T-cell (primary cell): ENCODE results near the gene GTF3C5. TPM values are rescaled to one million over a fixed set of nuclear protein-coding genes. Genes with fewer than 3 reads are reported as not detected.
"Not testable (repeated sequence)": the region's sequence is repeated elsewhere in the genome, so short reads cannot be mapped to it uniquely, and the experiment has no call there.

Experiments
- ATAC-seq, 4 experiments: fragments of 200-7000 bp in 3 of 4; fragments of 150-1000 bp in 1 of 4; cut with Tn5 transposase; replicated peaks in 1 of 4; 1 replicate in 3 of 4; 2 replicates in 1 of 4; pipeline ENCODE4 v1.10.0; 2021; ENCODE audit warnings: moderate library complexity in 3 of 4, mild to moderate bottlenecking in 2 of 4, moderate number of reproducible peaks in 1 of 4
- CTCF ChIA-PET, 2 donors: fragments of 300-600 bp; sonication (Branson Sonifier 250); formaldehyde crosslinking; loops; one replicate each; lab custom pipeline; 2022; ENCODE audit warnings: antibody characterized with exemption in 2 of 2; lab: Charles Lee
- POLR2A ChIA-PET, 2 donors: fragments of 300-600 bp; sonication (Branson Sonifier 250); formaldehyde crosslinking; loops; one replicate each; lab custom pipeline; 2022; ENCODE audit warnings: antibody characterized with exemption in 2 of 2; lab: Charles Lee
- DNase-seq, 35 experiments: peaks; one replicate each; pipeline versions ENCODE4 v3.0.0 to v3.0.0-alpha.2; 2013 to 2023
- H3K27ac ChIP-seq: one replicate; pipeline ENCODE4 v1.5.1; 2013; ENCODE audit warnings: low read length
- H3K27me3 ChIP-seq, 2 experiments: replicated peaks in 1 of 2; 1 replicate in 1 of 2; 2 replicates in 1 of 2; pipeline versions ENCODE4 v1.6.1 to v1.7.0; 2013; ENCODE audit warnings: low read length in 1 of 2, mixed read lengths in 1 of 2; ENCODE audit not compliant: control insufficient read depth in 2 of 2, insufficient read depth in 2 of 2; ENCODE audit errors: extremely low read depth in 1 of 2
- H3K36me3 ChIP-seq, 2 donors: 1 replicate in 1 of 2; 2 replicates in 1 of 2; pipeline versions ENCODE4 v1.6.1 to v1.7.0; 2013; ENCODE audit warnings: low read length in 1 of 2; ENCODE audit not compliant: control insufficient read depth in 2 of 2, insufficient read depth in 1 of 2; ENCODE audit errors: extremely low read depth in 1 of 2
- H3K4me1 ChIP-seq, 2 experiments: 1 replicate in 1 of 2; 2 replicates in 1 of 2; pipeline versions ENCODE4 v1.6.1 to v1.7.0; 2013; ENCODE audit warnings: low read length in 2 of 2, mixed read lengths in 1 of 2; ENCODE audit not compliant: insufficient read depth in 2 of 2, control insufficient read depth in 1 of 2; ENCODE audit errors: extremely low read depth in 1 of 2
- H3K4me3 ChIP-seq, 2 donors: 1 replicate in 1 of 2; 2 replicates in 1 of 2; pipeline versions ENCODE4 v1.5.1 to v1.7.0; 2013; ENCODE audit warnings: mild to moderate bottlenecking in 2 of 2, low read length in 1 of 2, moderate library complexity in 1 of 2; ENCODE audit not compliant: control insufficient read depth in 1 of 2; ENCODE audit errors: extremely low read depth in 1 of 2
- H3K9me3 ChIP-seq: 2 replicates; pipeline ENCODE4 v1.7.0; 2013
- H3K27ac Mint-ChIP-seq, 2 donors: one replicate each; pipeline ENCODE4 v1.8.0; 2020 to 2021; ENCODE audit warnings: mild to moderate bottlenecking in 2 of 2, mixed read lengths in 2 of 2
- H3K27me3 Mint-ChIP-seq, 2 donors: one replicate each; pipeline ENCODE4 v1.8.0; 2021 to 2022; ENCODE audit warnings: mixed read lengths in 2 of 2
- H3K36me3 Mint-ChIP-seq: one replicate; pipeline ENCODE4 v1.8.0; 2021; ENCODE audit warnings: mixed read lengths
- H3K4me1 Mint-ChIP-seq, 3 donors: one replicate each; pipeline ENCODE4 v1.8.0; 2020 to 2022; ENCODE audit warnings: mixed read lengths in 3 of 3, mild to moderate bottlenecking in 1 of 3
- H3K4me3 Mint-ChIP-seq, 3 donors: one replicate each; pipeline ENCODE4 v1.8.0; 2020 to 2022; ENCODE audit warnings: mild to moderate bottlenecking in 3 of 3, mixed read lengths in 3 of 3, moderate library complexity in 3 of 3
- H3K9me3 Mint-ChIP-seq, 3 donors: one replicate each; pipeline ENCODE4 v1.8.0; 2020 to 2022; ENCODE audit warnings: mixed read lengths in 3 of 3
- WGBS: methylation state at CpG from one replicate; pipeline ENCODE4 v1.1.5; 2013; ENCODE audit warnings: missing lambda C conversion rate; ENCODE audit not compliant: insufficient coverage; 5-methylcytosine and 5-hydroxymethylcytosine counted together
- total RNA-seq, 35 experiments: library from RNA in 6 of 35; stranded (reverse) in 6 of 35; fragments of 120-200 nt in 1 of 35; gene quantifications; one replicate each; pipeline versions ENCODE4 v1.2.1 to v1.2.4 and lab custom pipeline; 2013 to 2026

Gene GTF3C5
- total RNA-seq, 5 donors from 2014 or later (not counting 1 experiment from before 2014, with no cell fraction given) = 46.6 to 91.2 (median 80.0) TPM

- POLR2A ChIA-PET = no interaction called here
- whole genome bisulfite sequencing = 90% methylated on average over 5 of the region's 10 CpGs
- no peaks in the 10 kb centered on the region for H3K4me1 Mint-ChIP-seq
- Histone ChIP-seq H3K27ac (no peak overlapping the region), H3K4me3 (no peak overlapping the region), H3K27me3 (no peaks in the 10 kb centered on the region), H3K36me3 (no peaks in the 10 kb centered on the region), H3K4me1 (no peaks in the 10 kb centered on the region), H3K9me3 (no peaks in the 10 kb centered on the region)
- no peak for DNase-seq
- H3K4me3 Mint-ChIP-seq = no peak overlapping the region
- no peaks in the 10 kb centered on the region for H3K9me3 Mint-ChIP-seq
- H3K36me3 Mint-ChIP-seq = no peaks in the 10 kb centered on the region
- CTCF ChIA-PET = no interaction called here
- no peak overlapping the region for H3K27ac Mint-ChIP-seq
- ATAC-seq = no peak
- H3K27me3 Mint-ChIP-seq = no peaks in the 10 kb centered on the region
These were observed 57.5 kb downstream of the GTF3C5 start for GRCh38 chr9:133088146-133088750.

GRCh38 chr9:133088756-133089155 is 58.0 kb downstream of the GTF3C5 start:
- H3K4me1 ChIP-seq = no peaks in the 10 kb centered on the region
- H3K36me3 ChIP-seq = no peaks in the 10 kb centered on the region
- no peak for ATAC-seq
- DNase-seq = no peak
- ChIA-PET POLR2A (no interaction called here), CTCF (no interaction called here)
- Mint-ChIP-seq H3K4me1 (no peaks in the 10 kb centered on the region), H3K9me3 (no peaks in the 10 kb centered on the region), H3K36me3 (no peaks in the 10 kb centered on the region), H3K27ac (no peak overlapping the region), H3K27me3 (no peaks in the 10 kb centered on the region), H3K4me3 (no peak overlapping the region)
- H3K27ac ChIP-seq = no peak overlapping the region
- no peak overlapping the region for H3K4me3 ChIP-seq
- H3K27me3 ChIP-seq = no peaks in the 10 kb centered on the region
- WGBS = 86% methylated on average over 6 of the region's 7 CpGs
- H3K9me3 ChIP-seq = no peaks in the 10 kb centered on the region

DNA sequence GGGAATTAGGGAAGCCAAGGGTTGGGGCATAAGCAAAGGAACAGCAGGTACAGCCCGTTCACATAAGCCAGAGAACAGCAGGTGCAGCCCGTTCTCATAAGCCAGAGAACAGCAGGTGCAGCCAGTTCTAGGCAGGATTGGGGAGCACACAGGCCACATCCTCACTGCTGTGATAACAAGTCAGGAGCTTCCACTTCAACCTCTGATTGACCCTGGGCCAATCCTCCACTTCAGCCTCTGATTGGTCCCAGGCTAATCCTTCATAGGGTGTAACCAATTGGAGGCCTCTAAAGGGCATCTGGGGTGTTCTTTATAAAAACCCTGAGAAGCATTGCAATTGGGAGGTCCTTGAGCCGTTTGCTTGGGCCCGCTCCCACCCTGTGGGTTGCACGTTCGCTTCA is 58.5 kb downstream of the GTF3C5 start:
- H3K4me3 Mint-ChIP-seq = no peak overlapping the region
- ATAC-seq (no peak), DNase-seq (no peak)
- ChIA-PET CTCF (interaction anchor here in 1 of 2 donors (0.6 kb wide), 2 partner anchors 56 to 83 kb away, joined by 3 to 4 read pairs; no protein-coding TSS in a partner anchor), POLR2A (no interaction called here)
- Histone ChIP-seq H3K36me3 (no peaks in the 10 kb centered on the region), H3K27me3 (no peaks in the 10 kb centered on the region), H3K4me3 (no peak overlapping the region), H3K27ac (no peak overlapping the region), H3K9me3 (no peaks in the 10 kb centered on the region), H3K4me1 (no peaks in the 10 kb centered on the region)
- 63% methylated on average over 2 of the region's 6 CpGs for WGBS
- H3K27ac Mint-ChIP-seq = no peak overlapping the region
- H3K4me1 Mint-ChIP-seq = no peaks in the 10 kb centered on the region
- H3K9me3 Mint-ChIP-seq = no peaks in the 10 kb centered on the region
- no peaks in the 10 kb centered on the region for H3K27me3 Mint-ChIP-seq
- H3K36me3 Mint-ChIP-seq = no peaks in the 10 kb centered on the region

DNA sequence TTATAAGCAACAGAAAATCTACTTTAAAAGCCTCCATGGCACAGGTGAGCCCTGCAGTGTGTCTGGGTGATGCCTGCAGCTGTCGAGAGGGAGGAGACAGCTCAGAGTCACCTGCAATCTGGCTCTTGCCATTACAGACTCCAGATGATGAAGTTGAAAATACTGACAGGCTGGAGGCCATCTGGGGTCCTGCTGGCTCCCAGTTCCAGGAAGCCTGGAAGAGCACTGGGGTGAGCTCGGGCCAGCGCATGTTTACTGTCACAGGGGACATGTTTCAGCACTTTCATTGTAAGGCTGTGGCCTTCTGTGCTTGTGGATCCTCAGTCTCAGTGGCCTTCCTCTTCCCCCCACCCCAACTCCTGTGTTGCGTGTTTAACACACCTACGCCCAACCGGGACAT is 59.4 kb downstream of the GTF3C5 start:
- DNase-seq (no peak), ATAC-seq (no peak)
- Mint-ChIP-seq H3K27ac (no peak overlapping the region), H3K27me3 (no peaks in the 10 kb centered on the region), H3K4me3 (no peak overlapping the region), H3K36me3 (peaks cover 4% of the 10 kb centered on the region), H3K4me1 (no peaks in the 10 kb centered on the region), H3K9me3 (peaks cover 0 to 4% (median 3%) of the 10 kb centered on the region in 3 donors)
- ChIA-PET POLR2A (no interaction called here), CTCF (no interaction called here)
- 100% methylated on average over 4 of the region's 6 CpGs for WGBS
- Histone ChIP-seq H3K4me3 (no peak overlapping the region), H3K36me3 (no peaks in the 10 kb centered on the region), H3K9me3 (no peaks in the 10 kb centered on the region), H3K4me1 (no peaks in the 10 kb centered on the region), H3K27ac (no peak overlapping the region), H3K27me3 (no peaks in the 10 kb centered on the region)

GRCh38 chr9:133090752-133091385 is 60.1 kb downstream of the GTF3C5 start:
- H3K27me3 Mint-ChIP-seq = no peaks in the 10 kb centered on the region
- ChIA-PET POLR2A (interaction anchor here in 1 of 2 donors (0.7 kb wide), 1 partner anchor 275 kb away, joined by 9 read pairs; no protein-coding TSS in a partner anchor), CTCF (interaction anchor here in 1 of 2 donors (1.0 kb wide), 1 partner anchor 20 kb away, joined by 3 read pairs; no protein-coding TSS in a partner anchor)
- 86% methylated on average over 5 of the region's 11 CpGs for WGBS
- no peak overlapping the region for H3K27ac ChIP-seq
- H3K27me3 ChIP-seq = no peaks in the 10 kb centered on the region
- peaks cover 6% of the 10 kb centered on the region for H3K36me3 Mint-ChIP-seq
- H3K36me3 ChIP-seq = no peaks in the 10 kb centered on the region
- H3K4me1 ChIP-seq = no peaks in the 10 kb centered on the region
- no peak overlapping the region for H3K4me3 ChIP-seq
- H3K9me3 ChIP-seq = no peaks in the 10 kb centered on the region
- H3K27ac Mint-ChIP-seq = no peak overlapping the region
- DNase-seq = no peak
- ATAC-seq = no peak
- H3K4me1 Mint-ChIP-seq = no peaks in the 10 kb centered on the region
- peaks cover under 1 to 6% (median 6%) of the 10 kb centered on the region in 3 donors for H3K9me3 Mint-ChIP-seq
- no peak overlapping the region for H3K4me3 Mint-ChIP-seq

DNA sequence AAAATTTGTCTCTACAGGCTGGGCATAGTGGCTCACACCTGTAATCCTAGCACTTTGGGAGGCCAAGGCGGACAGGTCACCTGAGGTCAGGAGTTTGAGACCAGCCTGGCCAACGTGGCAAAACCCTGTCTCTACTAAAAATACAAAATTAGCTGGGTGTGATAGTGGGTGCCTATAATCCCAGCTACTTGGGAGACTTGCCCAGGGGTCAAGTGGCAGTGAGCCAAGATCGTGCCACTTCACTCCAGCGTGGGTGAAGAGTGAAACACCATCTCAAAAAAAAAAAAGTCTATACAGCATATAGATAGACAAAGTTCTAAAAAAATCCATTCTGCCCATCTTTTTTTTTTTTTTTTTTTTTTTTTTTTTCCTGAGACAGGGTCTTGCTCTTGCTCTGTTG is 63.6 kb downstream of the GTF3C5 start:
- POLR2A ChIA-PET, H3K27ac ChIP-seq, H3K4me1 ChIP-seq, H3K4me3 ChIP-seq, DNase-seq, H3K9me3 ChIP-seq, H3K4me1 Mint-ChIP-seq, H3K4me3 Mint-ChIP-seq, ATAC-seq, H3K27ac Mint-ChIP-seq, H3K27me3 Mint-ChIP-seq, H3K27me3 ChIP-seq: not testable (repeated sequence)
- H3K36me3 ChIP-seq = peaks cover 13 to 22% of the 10 kb centered on the region in 2 donors
- peaks cover 37% of the 10 kb centered on the region for H3K36me3 Mint-ChIP-seq
- WGBS = no CpG with 5 or more reads among the region's 4 CpGs
- peaks cover 7 to 16% (median 15%) of the 10 kb centered on the region in 3 donors for H3K9me3 Mint-ChIP-seq
- CTCF ChIA-PET = interaction anchor here in 1 of 2 donors (0.7 kb wide), 1 partner anchor 81 kb away, joined by 7 read pairs; no protein-coding TSS in a partner anchor
